ENCODE data around the gene LPAR1. TPM values are rescaled to one million over a fixed set of nuclear protein-coding genes. Genes with fewer than 3 reads are reported as not detected.

Gene LPAR1
- polyA plus RNA-seq, 3 donors: 15.1 to 18.1 (median 17.5) TPM

DNA sequence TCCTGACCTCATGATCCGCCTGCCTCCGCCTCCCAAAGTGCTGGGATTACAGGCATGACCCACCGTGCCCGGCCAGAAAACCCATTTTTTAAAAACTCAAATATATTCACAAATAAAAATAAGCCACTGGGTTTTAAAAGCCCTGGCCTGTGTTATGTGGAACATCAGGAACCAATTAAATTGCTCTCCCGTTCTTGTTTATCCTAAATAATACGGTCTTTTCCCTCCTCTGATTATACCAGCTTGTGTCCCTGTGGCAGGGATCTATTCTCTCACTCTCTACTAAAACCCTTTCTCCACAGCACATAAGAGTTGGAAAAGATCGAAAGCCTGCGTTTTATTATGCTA, 30.1 kb upstream of the LPAR1 start:
- 98% methylated on average over 5 of the region's 8 CpGs for WGBS (ENCODE audit: insufficient coverage)
- H3K4me3 Mint-ChIP-seq: peak overlapping the region; percentile 35
- peak overlapping the region in 1 of 3 experiments; percentile 11 for H3K4me3 ChIP-seq (replicated peaks in 1 of 3; ENCODE audit: low read depth in 2 of 3, low read length in 3 of 3)

DNA sequence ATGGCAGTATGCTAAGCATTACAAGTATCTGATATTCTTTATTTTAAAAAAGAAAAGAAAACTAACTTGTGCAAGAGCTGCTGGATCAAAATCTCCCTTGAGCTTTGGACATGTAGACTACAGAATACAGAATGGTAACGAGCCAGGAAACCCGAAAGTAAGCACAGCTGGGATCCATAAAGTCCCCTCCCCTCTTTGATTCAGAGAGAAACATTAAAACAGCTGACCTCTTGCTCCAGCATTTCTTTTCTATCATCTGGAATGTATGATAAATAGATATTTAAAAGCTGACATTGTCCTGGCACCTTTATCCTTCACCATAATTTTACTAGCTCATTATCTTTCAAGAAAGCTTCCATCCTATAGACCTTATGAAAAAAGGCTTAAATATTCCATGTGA, 28.2 kb upstream of the LPAR1 start:
- no peaks in the 10 kb centered on the region for H4K20me1 ChIP-seq (ENCODE audit: insufficient read depth, low read length)
- Mint-ChIP-seq H3K9me3 (peaks cover 0 to 5% (median 0%) of the 10 kb centered on the region in 7 donors), H3K4me1 (peaks cover 58% of the 10 kb centered on the region), H3K4me3 (no peak overlapping the region), H3K27ac (peak overlapping the region in 2 of 7 donors; percentile 66 to 73), H3K27me3 (ENCODE audit: low read depth in 3 of 3) (peaks cover 0 to 1% (median 1%) of the 10 kb centered on the region in 3 donors), H3K36me3 (no peaks in the 10 kb centered on the region)
- no peaks in the 10 kb centered on the region for H3K27me3 ChIP-seq (ENCODE audit: control insufficient read depth in 2 of 2, insufficient read depth in 2 of 2, low read length in 2 of 2)
- H2AFZ ChIP-seq (ENCODE audit: insufficient read depth, low read depth, low read length, poor library complexity, severe bottlenecking): no peak overlapping the region
- H3K4me1 ChIP-seq (ENCODE audit: control insufficient read depth in 1 of 2, insufficient read depth in 2 of 2, low read length in 2 of 2): peaks cover 40 to 49% of the 10 kb centered on the region in 2 donors
- intact Hi-C loops (cut with micrococcal nuclease): no loop called here
- H3K36me3 ChIP-seq (replicated peaks in 1 of 2; ENCODE audit: control insufficient read depth in 1 of 2, insufficient read depth in 2 of 2, low read length in 2 of 2): no peaks in the 10 kb centered on the region
- WGBS (ENCODE audit: insufficient coverage): no CpG with 5 or more reads among the region's 2 CpGs
- H3K27ac ChIP-seq (ENCODE audit: low read depth in 1 of 2, low read length in 2 of 2): no peak overlapping the region
- no peak for DNase-seq
- no peaks in the 10 kb centered on the region for H3K9me3 ChIP-seq (replicated peaks in 1 of 2; ENCODE audit: control insufficient read depth in 1 of 2, insufficient read depth in 1 of 2, low read length in 2 of 2)
- no peak overlapping the region for H3K9ac ChIP-seq (ENCODE audit: insufficient read depth, low read length, poor library complexity, severe bottlenecking)
- no peaks in the 10 kb centered on the region for H3K79me2 ChIP-seq (ENCODE audit: insufficient read depth, low read length)
- TF ChIP-seq, protein P1, sequence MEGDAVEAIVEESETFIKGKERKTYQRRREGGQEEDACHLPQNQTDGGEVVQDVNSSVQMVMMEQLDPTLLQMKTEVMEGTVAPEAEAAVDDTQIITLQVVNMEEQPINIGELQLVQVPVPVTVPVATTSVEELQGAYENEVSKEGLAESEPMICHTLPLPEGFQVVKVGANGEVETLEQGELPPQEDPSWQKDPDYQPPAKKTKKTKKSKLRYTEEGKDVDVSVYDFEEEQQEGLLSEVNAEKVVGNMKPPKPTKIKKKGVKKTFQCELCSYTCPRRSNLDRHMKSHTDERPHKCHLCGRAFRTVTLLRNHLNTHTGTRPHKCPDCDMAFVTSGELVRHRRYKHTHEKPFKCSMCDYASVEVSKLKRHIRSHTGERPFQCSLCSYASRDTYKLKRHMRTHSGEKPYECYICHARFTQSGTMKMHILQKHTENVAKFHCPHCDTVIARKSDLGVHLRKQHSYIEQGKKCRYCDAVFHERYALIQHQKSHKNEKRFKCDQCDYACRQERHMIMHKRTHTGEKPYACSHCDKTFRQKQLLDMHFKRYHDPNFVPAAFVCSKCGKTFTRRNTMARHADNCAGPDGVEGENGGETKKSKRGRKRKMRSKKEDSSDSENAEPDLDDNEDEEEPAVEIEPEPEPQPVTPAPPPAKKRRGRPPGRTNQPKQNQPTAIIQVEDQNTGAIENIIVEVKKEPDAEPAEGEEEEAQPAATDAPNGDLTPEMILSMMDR (IDR thresholded peaks at IDR 0.05): no peak
- H3K4me3 ChIP-seq (replicated peaks in 1 of 3; ENCODE audit: low read depth in 2 of 3, low read length in 3 of 3): no peak overlapping the region
- no peak overlapping the region for H3K4me2 ChIP-seq (replicated peaks; ENCODE audit: extremely low read depth, low read length, poor library complexity, severe bottlenecking)

More for the DNA sequence above, 30.1 kb upstream of the LPAR1 start:
- DNase-seq: no peak
- Mint-ChIP-seq H3K27ac (peak overlapping the region; percentile 86 to 97 (median 94)), H3K4me1 (peaks cover 57% of the 10 kb centered on the region), H3K9me3 (peaks cover 0 to 4% (median 0%) of the 10 kb centered on the region in 7 donors), H3K36me3 (no peaks in the 10 kb centered on the region), H3K27me3 (ENCODE audit: low read depth in 3 of 3) (peaks cover 0 to 1% (median 1%) of the 10 kb centered on the region in 3 donors)
- no peaks in the 10 kb centered on the region for H3K79me2 ChIP-seq (ENCODE audit: insufficient read depth, low read length)
- H3K4me2 ChIP-seq (replicated peaks; ENCODE audit: extremely low read depth, low read length, poor library complexity, severe bottlenecking): peak overlapping the region; percentile 47
- H3K4me1 ChIP-seq (ENCODE audit: control insufficient read depth in 1 of 2, insufficient read depth in 2 of 2, low read length in 2 of 2): peaks cover 40 to 49% of the 10 kb centered on the region in 2 donors
- TF ChIP-seq, protein P1 (IDR thresholded peaks at IDR 0.05): no peak
- no peak overlapping the region for H2AFZ ChIP-seq (ENCODE audit: insufficient read depth, low read depth, low read length, poor library complexity, severe bottlenecking)
- H3K27ac ChIP-seq (ENCODE audit: low read depth in 1 of 2, low read length in 2 of 2): peak overlapping the region; percentile 62 to 65
- intact Hi-C loops (cut with micrococcal nuclease): no loop called here
- H3K9me3 ChIP-seq (replicated peaks in 1 of 2; ENCODE audit: control insufficient read depth in 1 of 2, insufficient read depth in 1 of 2, low read length in 2 of 2): no peaks in the 10 kb centered on the region
- H3K27me3 ChIP-seq (ENCODE audit: control insufficient read depth in 2 of 2, insufficient read depth in 2 of 2, low read length in 2 of 2): no peaks in the 10 kb centered on the region
- no peaks in the 10 kb centered on the region for H3K36me3 ChIP-seq (replicated peaks in 1 of 2; ENCODE audit: control insufficient read depth in 1 of 2, insufficient read depth in 2 of 2, low read length in 2 of 2)
- H3K9ac ChIP-seq (ENCODE audit: insufficient read depth, low read length, poor library complexity, severe bottlenecking): no peak overlapping the region
- no peaks in the 10 kb centered on the region for H4K20me1 ChIP-seq (ENCODE audit: insufficient read depth, low read length)
